HepG2 (cell line): ENCODE measurements around the gene ZNF320. TPM values are rescaled to one million over a fixed set of nuclear protein-coding genes. Genes with fewer than 3 reads are reported as not detected.
A peak's percentile ranks its signal among the peaks of the same experiment; 100 is the strongest.

ENCODE experiments used
- ARNT2 ChIP-seq: sonication (generic); formaldehyde crosslinking; IDR thresholded peaks from 2 replicates; pipeline ENCODE4 v1.8.0; 2022; ENCODE audit warnings: mild to moderate bottlenecking, low read depth, missing genetic modification reagents, moderate library complexity
- BATF2 ChIP-seq: sonication (generic); formaldehyde crosslinking; IDR thresholded peaks from 2 replicates; pipeline ENCODE4 v1.8.0; 2022; ENCODE audit warnings: mild to moderate bottlenecking, missing genetic modification reagents, moderate library complexity
- BCL3 ChIP-seq: sonication (generic); formaldehyde crosslinking; IDR thresholded peaks from 2 replicates; pipeline ENCODE4 v1.5.1; 2020; ENCODE audit warnings: mild to moderate bottlenecking, missing genetic modification reagents, moderate library complexity
- BCL6 ChIP-seq: IDR thresholded peaks from 2 replicates; pipeline ENCODE4 v1.6.1; 2016; ENCODE audit warnings: missing genetic modification reagents, missing compliant biosample characterization
- GATA4 ChIP-seq: sonication (generic); IDR thresholded peaks from 2 replicates; pipeline ENCODE4 v1.6.1; 2016; ENCODE audit warnings: antibody characterized with exemption, low read depth, borderline replicate concordance
- IRF1 ChIP-seq: sonication (generic); formaldehyde crosslinking; IDR thresholded peaks from 2 replicates; pipeline ENCODE4 v1.4.0; 2020; ENCODE audit warnings: low read depth, mild to moderate bottlenecking, missing genetic modification reagents
- KAT2B ChIP-seq: fragments of 150-350 bp; IDR thresholded peaks from 2 replicates; pipeline ENCODE4 v1.6.1; 2014; ENCODE audit warnings: low read depth, low read length, borderline replicate concordance
- MAX ChIP-seq: IDR thresholded peaks from 2 replicates; pipeline ENCODE4 v1.6.1; 2012; ENCODE audit warnings: inconsistent platforms
- NBN ChIP-seq: fragments of 450-650 bp; conservative IDR thresholded peaks from 2 replicates; pipeline ENCODE4 v1.6.1; 2017
- NFE2L1 ChIP-seq: sonication (generic); formaldehyde crosslinking; IDR thresholded peaks from 2 replicates; pipeline ENCODE4 v1.4.0; 2020; ENCODE audit warnings: missing genetic modification reagents, mild to moderate bottlenecking, borderline replicate concordance
- PRMT3 ChIP-seq: sonication (generic); formaldehyde crosslinking; IDR thresholded peaks from 2 replicates; pipeline ENCODE4 v1.8.1; 2022; ENCODE audit warnings: low read depth, mild to moderate bottlenecking, moderate library complexity, missing genetic modification reagents, borderline replicate concordance
- RARA ChIP-seq: IDR thresholded peaks from 2 replicates; pipeline ENCODE4 v1.6.1; 2016; ENCODE audit warnings: missing genetic modification reagents, missing compliant biosample characterization
- SPEN ChIP-seq: sonication (generic); formaldehyde crosslinking; IDR thresholded peaks from 2 replicates; pipeline ENCODE4 v1.5.1; 2020; ENCODE audit warnings: low read depth, mild to moderate bottlenecking, missing genetic modification reagents
- TSC22D2 ChIP-seq: sonication (generic); formaldehyde crosslinking; IDR thresholded peaks from 2 replicates; pipeline ENCODE4 v1.5.1; 2020; ENCODE audit warnings: missing genetic modification reagents, mild to moderate bottlenecking, borderline replicate concordance
- U2AF1 ChIP-seq: fragments of 200-400 bp; formaldehyde crosslinking; optimal IDR thresholded peaks from 2 replicates; pipeline ENCODE3; 2017; ENCODE audit warnings: mild to moderate bottlenecking, low read depth, low read length
- ZNF20 ChIP-seq: sonication (generic); formaldehyde crosslinking; IDR thresholded peaks from 2 replicates; pipeline ENCODE4 v1.4.0; 2020; ENCODE audit warnings: mild to moderate bottlenecking, moderate library complexity, missing genetic modification reagents
- ZNF263 ChIP-seq: sonication (generic); formaldehyde crosslinking; IDR thresholded peaks from 2 replicates; pipeline ENCODE4 v1.4.0; 2020; ENCODE audit warnings: missing genetic modification reagents
- ZNF580 ChIP-seq: IDR thresholded peaks from 2 replicates; pipeline ENCODE4 v1.6.1; 2016; ENCODE audit warnings: low read depth, borderline replicate concordance
- ZNF879 ChIP-seq: sonication (generic); formaldehyde crosslinking; IDR thresholded peaks from 2 replicates; pipeline ENCODE4 v1.8.1; 2023; ENCODE audit warnings: missing genetic modification reagents
- ZSCAN21 ChIP-seq: sonication (generic); formaldehyde crosslinking; IDR thresholded peaks from 2 replicates; pipeline ENCODE4 v1.8.0; 2022; ENCODE audit warnings: mild to moderate bottlenecking, missing genetic modification reagents, moderate library complexity, borderline replicate concordance
- polyA plus RNA-seq, 8 experiments: library from polyadenylated mRNA; depleted of rRNA in 3 of 8; stranded (reverse) in 7 of 8; unstranded in 1 of 8; fragments of >200 nt; fragmentation: Illumina TruSeq in 4 of 8; extraction: Trizol in 4 of 8; gene quantifications; 2 replicates each; pipeline versions ENCODE4 v1.2.1 to v1.2.3, GENCODE V29; 2011 to 2016; ENCODE audit warnings: low read depth in 4 of 8, missing spikeins in 1 of 8, mixed read lengths in 1 of 8; ENCODE audit not compliant: insufficient read depth in 1 of 8
- total RNA-seq, 5 experiments: library from RNA; depleted of rRNA; stranded (reverse); fragments of >200 nt; fragmentation: Illumina TruSeq; extraction: Trizol; gene quantifications; 2 replicates each; pipeline ENCODE4 v1.2.3, GENCODE V29; 2016; ENCODE audit warnings: low read depth in 1 of 5
- TF ChIP-seq, protein P1 (sequence below): sonication (generic); formaldehyde crosslinking; IDR thresholded peaks from 2 replicates; pipeline ENCODE4 v1.4.0; 2020; ENCODE audit warnings: missing genetic modification reagents, mild to moderate bottlenecking, borderline replicate concordance
- TF ChIP-seq, protein P2 (sequence below): sonication (generic); formaldehyde crosslinking; IDR thresholded peaks from 2 replicates; pipeline ENCODE4 v1.8.0; 2022; ENCODE audit warnings: mild to moderate bottlenecking, missing genetic modification reagents, moderate library complexity

Gene ZNF320
- total and polyA plus RNA-seq, 2 of the 13 experiments (the other 11 are each of a cell fraction or from before 2014, with no cell fraction given): 0.49 TPM; not detected in 1

GRCh38 chr19:52922841-52923777 lies 25.7 kb upstream of the ZNF320 start, which contains the start of gene ZNF888 (continued):
- TF ChIP-seq IRF1 (CRISPR knock-in tag) (no peak), KAT2B (no peak), SPEN (CRISPR knock-in tag) (no peak), BCL3 (no peak), U2AF1 (no peak), ZNF879 (CRISPR knock-in tag) (no peak), NBN (no peak), NFE2L1 (CRISPR knock-in tag) (no peak), ZNF263 (CRISPR knock-in tag) (no peak), TSC22D2 (no peak), BCL6 (CRISPR knock-in tag) (no peak), BATF2 (no peak), MAX (0 out of 2 replicates have a peak, but pooled peaks have one; percentile 6), GATA4 (no peak), RARA (CRISPR knock-in tag) (no peak), PRMT3 (CRISPR knock-in tag) (no peak), ZNF580 (CRISPR knock-in tag) (no peak), ZNF20 (CRISPR knock-in tag) (no peak), ARNT2 (CRISPR knock-in tag) (no peak), ZSCAN21 (CRISPR knock-in tag) (0 out of 2 replicates have a peak, but pooled peaks have one; percentile 28)
- TF ChIP-seq, protein P1, sequence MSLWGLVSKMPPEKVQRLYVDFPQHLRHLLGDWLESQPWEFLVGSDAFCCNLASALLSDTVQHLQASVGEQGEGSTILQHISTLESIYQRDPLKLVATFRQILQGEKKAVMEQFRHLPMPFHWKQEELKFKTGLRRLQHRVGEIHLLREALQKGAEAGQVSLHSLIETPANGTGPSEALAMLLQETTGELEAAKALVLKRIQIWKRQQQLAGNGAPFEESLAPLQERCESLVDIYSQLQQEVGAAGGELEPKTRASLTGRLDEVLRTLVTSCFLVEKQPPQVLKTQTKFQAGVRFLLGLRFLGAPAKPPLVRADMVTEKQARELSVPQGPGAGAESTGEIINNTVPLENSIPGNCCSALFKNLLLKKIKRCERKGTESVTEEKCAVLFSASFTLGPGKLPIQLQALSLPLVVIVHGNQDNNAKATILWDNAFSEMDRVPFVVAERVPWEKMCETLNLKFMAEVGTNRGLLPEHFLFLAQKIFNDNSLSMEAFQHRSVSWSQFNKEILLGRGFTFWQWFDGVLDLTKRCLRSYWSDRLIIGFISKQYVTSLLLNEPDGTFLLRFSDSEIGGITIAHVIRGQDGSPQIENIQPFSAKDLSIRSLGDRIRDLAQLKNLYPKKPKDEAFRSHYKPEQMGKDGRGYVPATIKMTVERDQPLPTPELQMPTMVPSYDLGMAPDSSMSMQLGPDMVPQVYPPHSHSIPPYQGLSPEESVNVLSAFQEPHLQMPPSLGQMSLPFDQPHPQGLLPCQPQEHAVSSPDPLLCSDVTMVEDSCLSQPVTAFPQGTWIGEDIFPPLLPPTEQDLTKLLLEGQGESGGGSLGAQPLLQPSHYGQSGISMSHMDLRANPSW: no peak
- TF ChIP-seq, protein P2, sequence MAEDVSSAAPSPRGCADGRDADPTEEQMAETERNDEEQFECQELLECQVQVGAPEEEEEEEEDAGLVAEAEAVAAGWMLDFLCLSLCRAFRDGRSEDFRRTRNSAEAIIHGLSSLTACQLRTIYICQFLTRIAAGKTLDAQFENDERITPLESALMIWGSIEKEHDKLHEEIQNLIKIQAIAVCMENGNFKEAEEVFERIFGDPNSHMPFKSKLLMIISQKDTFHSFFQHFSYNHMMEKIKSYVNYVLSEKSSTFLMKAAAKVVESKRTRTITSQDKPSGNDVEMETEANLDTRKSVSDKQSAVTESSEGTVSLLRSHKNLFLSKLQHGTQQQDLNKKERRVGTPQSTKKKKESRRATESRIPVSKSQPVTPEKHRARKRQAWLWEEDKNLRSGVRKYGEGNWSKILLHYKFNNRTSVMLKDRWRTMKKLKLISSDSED (CRISPR knock-in tag): no peak
